Central memory CD4-positive, alpha-beta T cell (primary cell): ENCODE results near the gene CUX1.
"Not testable (repeated sequence)": the region's sequence is repeated elsewhere in the genome, so short reads cannot be mapped to it uniquely, and the experiment has no call there.

Experiments used
- DNase-seq: peaks from one replicate; pipeline ENCODE4 v3.0.0; 2022

The CUX1 gene

GRCh38 chr7:102223184-102223583 lies 405.8 kb downstream of the CUX1 start:
- DNase-seq, result no peak

- no peak for DNase-seq
Observed at GRCh38 chr7:102225025-102225424, 407.6 kb downstream of the CUX1 start.

GRCh38 chr7:102227371-102227770 lies 409.9 kb downstream of the CUX1 start:
- no peak for DNase-seq

- DNase-seq, result no peak
Observed at GRCh38 chr7:102228935-102229334, 411.5 kb downstream of the CUX1 start.

- DNase-seq, result not testable (repeated sequence)
Observed at GRCh38 chr7:102230162-102230561, 412.7 kb downstream of the CUX1 start.

GRCh38 chr7:102230593-102230992 lies 413.2 kb downstream of the CUX1 start:
- DNase-seq, result no peak

- DNase-seq, result no peak
Observed at GRCh38 chr7:102232611-102233286, 415.3 kb downstream of the CUX1 start.

- no peak for DNase-seq
Observed at GRCh38 chr7:102234131-102234530, 416.7 kb downstream of the CUX1 start.

- no peak for DNase-seq
Observed at GRCh38 chr7:102234801-102235550, 417.6 kb downstream of the CUX1 start.

GRCh38 chr7:102236102-102236501 lies 418.7 kb downstream of the CUX1 start:
- no peak for DNase-seq

- peak; percentile 18 for DNase-seq
Observed at GRCh38 chr7:102236592-102237287, 419.3 kb downstream of the CUX1 start.

- no peak for DNase-seq
Observed at GRCh38 chr7:102239206-102239820, 421.9 kb downstream of the CUX1 start.

- DNase-seq, result no peak
Observed at GRCh38 chr7:102241431-102241830, 424.0 kb downstream of the CUX1 start.

- no peak for DNase-seq
Observed at GRCh38 chr7:102244601-102245000, 427.2 kb downstream of the CUX1 start.

GRCh38 chr7:102248081-102248455 lies 430.6 kb downstream of the CUX1 start:
- no peak for DNase-seq

GRCh38 chr7:102248456-102249395 lies 431.3 kb downstream of the CUX1 start:
- no peak for DNase-seq

GRCh38 chr7:102251531-102252365 lies 434.3 kb downstream of the CUX1 start:
- no peak for DNase-seq

GRCh38 chr7:102252366-102252982 lies 435.0 kb downstream of the CUX1 start:
- DNase-seq, result no peak

- no peak for DNase-seq
Observed at GRCh38 chr7:102253066-102253972, 435.9 kb downstream of the CUX1 start.

GRCh38 chr7:102253973-102254370 lies 436.5 kb downstream of the CUX1 start:
- no peak for DNase-seq
